ENCODE measurements around the gene HCFC1R1.

GRCh38 chr16:3065069-3065741 lies 41.5 kb upstream of the HCFC1R1 start, which contains the start of gene IL32:
- TF ChIP-seq, protein P1, sequence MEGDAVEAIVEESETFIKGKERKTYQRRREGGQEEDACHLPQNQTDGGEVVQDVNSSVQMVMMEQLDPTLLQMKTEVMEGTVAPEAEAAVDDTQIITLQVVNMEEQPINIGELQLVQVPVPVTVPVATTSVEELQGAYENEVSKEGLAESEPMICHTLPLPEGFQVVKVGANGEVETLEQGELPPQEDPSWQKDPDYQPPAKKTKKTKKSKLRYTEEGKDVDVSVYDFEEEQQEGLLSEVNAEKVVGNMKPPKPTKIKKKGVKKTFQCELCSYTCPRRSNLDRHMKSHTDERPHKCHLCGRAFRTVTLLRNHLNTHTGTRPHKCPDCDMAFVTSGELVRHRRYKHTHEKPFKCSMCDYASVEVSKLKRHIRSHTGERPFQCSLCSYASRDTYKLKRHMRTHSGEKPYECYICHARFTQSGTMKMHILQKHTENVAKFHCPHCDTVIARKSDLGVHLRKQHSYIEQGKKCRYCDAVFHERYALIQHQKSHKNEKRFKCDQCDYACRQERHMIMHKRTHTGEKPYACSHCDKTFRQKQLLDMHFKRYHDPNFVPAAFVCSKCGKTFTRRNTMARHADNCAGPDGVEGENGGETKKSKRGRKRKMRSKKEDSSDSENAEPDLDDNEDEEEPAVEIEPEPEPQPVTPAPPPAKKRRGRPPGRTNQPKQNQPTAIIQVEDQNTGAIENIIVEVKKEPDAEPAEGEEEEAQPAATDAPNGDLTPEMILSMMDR (IDR thresholded peaks at IDR 0.05; ENCODE audit: poor library complexity), result no peak
- TF ChIP-seq EZH2 (IDR thresholded peaks at IDR 0.05; ENCODE audit: borderline replicate concordance) (no peak), EZH2phosphoT487 (IDR thresholded peaks at IDR 0.05; ENCODE audit: low read depth, severe bottlenecking, unreplicated experiment) (no peak)

Measured in hepatocyte (in vitro differentiated cells).